ENCODE data around the gene SLC25A33. TPM values are rescaled to one million over a fixed set of nuclear protein-coding genes. Genes with fewer than 3 reads are reported as not detected.
"Not testable (repeated sequence)": the region's sequence is repeated elsewhere in the genome, so short reads cannot be mapped to it uniquely, and the experiment has no call there.

Gene SLC25A33
- total RNA-seq, 1 experiment from 2014 or later = 11.3 TPM

- peak; percentile 26 for DNase-seq (ENCODE audit: low read depth)
Observed at GRCh38 chr1:9621032-9621431, 81.8 kb downstream of the SLC25A33 start.

- DNase-seq (ENCODE audit: low read depth) = no peak
Observed at GRCh38 chr1:9624081-9624480, 84.8 kb downstream of the SLC25A33 start.

- not testable (repeated sequence) for DNase-seq (ENCODE audit: low read depth)
Observed at GRCh38 chr1:9625030-9625429, 85.8 kb downstream of the SLC25A33 start.

- DNase-seq (ENCODE audit: low read depth) = peak; percentile 14
Observed at GRCh38 chr1:9626201-9626608, 86.9 kb downstream of the SLC25A33 start.

GRCh38 chr1:9628541-9629444 is 89.5 kb downstream of the SLC25A33 start:
- no peak for DNase-seq (ENCODE audit: low read depth)

- DNase-seq (ENCODE audit: low read depth) = no peak
Observed at GRCh38 chr1:9629445-9630201, 90.4 kb downstream of the SLC25A33 start.

- no peak for DNase-seq (ENCODE audit: low read depth)
Observed at GRCh38 chr1:9630331-9631111, 91.3 kb downstream of the SLC25A33 start.

GRCh38 chr1:9631613-9632012 is 92.3 kb downstream of the SLC25A33 start:
- no peak for DNase-seq (ENCODE audit: low read depth)

- no peak for DNase-seq (ENCODE audit: low read depth)
Observed at GRCh38 chr1:9633493-9633892, 94.2 kb downstream of the SLC25A33 start.

- no peak for DNase-seq (ENCODE audit: low read depth)
Observed at GRCh38 chr1:9634582-9634981, 95.3 kb downstream of the SLC25A33 start.

Other genes with a start within 250 kb of the SLC25A33 start
- 9.2 and 14.3 TPM in 2 replicates for gene SPSB1, start 246.6 kb upstream of the SLC25A33 start, total RNA-seq (2014; rRNA removed; shearing (Covaris generic))
- 9.7 and 13.6 TPM in 2 replicates for gene TMEM201, start 49.4 kb downstream of the SLC25A33 start, total RNA-seq (2014; rRNA removed; shearing (Covaris generic))
- gene PIK3CD, start 112.3 kb downstream of the SLC25A33 start, total RNA-seq (2014; rRNA removed; shearing (Covaris generic)) = 5.4 and 8.5 TPM in 2 replicates